ENCODE results near the gene TAB2. TPM values are rescaled to one million over a fixed set of nuclear protein-coding genes. Genes with fewer than 3 reads are reported as not detected.

Gene TAB2
- total and polyA plus RNA-seq, 2 donors (not counting 1 experiment from before 2014, with no cell fraction given), result 31.6 to 88.5 TPM

- Histone ChIP-seq H3K9ac (ENCODE audit: low read length) (no peak overlapping the region), H2AFZ (ENCODE audit: insufficient read depth, low read depth, low read length, poor library complexity, severe bottlenecking) (no peak overlapping the region), H3K79me2 (ENCODE audit: control insufficient read depth, insufficient read depth, low read length) (no peaks in the 10 kb centered on the region), H3K4me2 (replicated peaks; ENCODE audit: low read depth, low read length, poor library complexity, severe bottlenecking) (no peak overlapping the region), H4K20me1 (ENCODE audit: control insufficient read depth, insufficient read depth, low read length, poor library complexity, severe bottlenecking) (no peaks in the 10 kb centered on the region), H3K27ac (ENCODE audit: low read length in 2 of 2) (no peak overlapping the region), H3K36me3 (replicated peaks in 1 of 2; ENCODE audit: control extremely low read depth in 1 of 2, control insufficient read depth in 1 of 2, extremely low read depth in 1 of 2, insufficient read depth in 2 of 2, low read length in 1 of 2) (peaks cover 20 to 26% of the 10 kb centered on the region in 2 experiments), H3K4me1 (ENCODE audit: control insufficient read depth in 2 of 2, insufficient read depth in 2 of 2, low read length in 2 of 2) (no peaks in the 10 kb centered on the region), H3K9me3 (ENCODE audit: control extremely low read depth in 1 of 3, control insufficient read depth in 2 of 3, insufficient read depth in 1 of 3, low read length in 2 of 3) (no peaks in the 10 kb centered on the region), H3K4me3 (ENCODE audit: control extremely low read depth in 1 of 5, extremely low read depth in 1 of 5, insufficient read depth in 1 of 5, low read depth in 2 of 5, low read length in 4 of 5) (no peak overlapping the region), H3K27me3 (replicated peaks in 1 of 4; ENCODE audit: control extremely low read depth in 1 of 4, control insufficient read depth in 3 of 4, insufficient read depth in 4 of 4, low read length in 3 of 4) (no peaks in the 10 kb centered on the region)
- ChIA-PET POLR2A (no interaction called here), CTCF (interaction anchor here (1.6 to 1.9 kb wide), 2 partner anchors 26 to 111 kb away, joined by 4 to 6 read pairs; no protein-coding TSS in a partner anchor)
- TF ChIP-seq EZH2 (IDR thresholded peaks at IDR 0.05; ENCODE audit: borderline replicate concordance, insufficient read depth, low read depth, low read length, poor library complexity, severe bottlenecking), result no peak
- TF ChIP-seq CTCF (IDR thresholded peaks at IDR 0.05), result no peak
- 100% methylated on average over 2 of the region's 5 CpGs for WGBS (ENCODE audit: insufficient coverage)
- H3K4me1 Mint-ChIP-seq, result peaks cover 2% of the 10 kb centered on the region
- H3K27ac Mint-ChIP-seq, result no peak overlapping the region
- DNase-seq (no peak), ATAC-seq (ENCODE audit: low read depth) (no peak)
- H3K9me3 Mint-ChIP-seq (ENCODE audit: insufficient read depth), result no peaks in the 10 kb centered on the region
- intact Hi-C loops (cut with micrococcal nuclease), result no loop called here
- no peak overlapping the region for H3K4me3 Mint-ChIP-seq
- H3K27me3 Mint-ChIP-seq, result no peaks in the 10 kb centered on the region
Measured at GRCh38 chr6:149405823-149406765, 88.6 kb downstream of the TAB2 start.

- intact Hi-C loops (cut with micrococcal nuclease), result no loop called here
- TF ChIP-seq CTCF (IDR thresholded peaks at IDR 0.05), result no peak
- TF ChIP-seq EZH2 (IDR thresholded peaks at IDR 0.05; ENCODE audit: borderline replicate concordance, insufficient read depth, low read depth, low read length, poor library complexity, severe bottlenecking), result no peak
- ChIA-PET CTCF (interaction anchor here (0.6 to 1.4 kb wide), 2 partner anchors 13 to 22 kb away, joined by 3 read pairs; no protein-coding TSS in a partner anchor), POLR2A (no interaction called here)
- peaks cover 7% of the 10 kb centered on the region for H3K4me1 Mint-ChIP-seq
- Histone ChIP-seq H3K4me2 (replicated peaks; ENCODE audit: low read depth, low read length, poor library complexity, severe bottlenecking) (no peak overlapping the region), H3K4me1 (ENCODE audit: control insufficient read depth in 2 of 2, insufficient read depth in 2 of 2, low read length in 2 of 2) (no peaks in the 10 kb centered on the region), H3K79me2 (ENCODE audit: control insufficient read depth, insufficient read depth, low read length) (no peaks in the 10 kb centered on the region), H2AFZ (ENCODE audit: insufficient read depth, low read depth, low read length, poor library complexity, severe bottlenecking) (no peak overlapping the region), H3K9ac (ENCODE audit: low read length) (no peak overlapping the region), H3K27ac (ENCODE audit: low read length in 2 of 2) (no peak overlapping the region), H3K36me3 (replicated peaks in 1 of 2; ENCODE audit: control extremely low read depth in 1 of 2, control insufficient read depth in 1 of 2, extremely low read depth in 1 of 2, insufficient read depth in 2 of 2, low read length in 1 of 2) (peaks cover 13 to 22% of the 10 kb centered on the region in 2 experiments), H4K20me1 (ENCODE audit: control insufficient read depth, insufficient read depth, low read length, poor library complexity, severe bottlenecking) (no peaks in the 10 kb centered on the region), H3K4me3 (ENCODE audit: control extremely low read depth in 1 of 5, extremely low read depth in 1 of 5, insufficient read depth in 1 of 5, low read depth in 2 of 5, low read length in 4 of 5) (no peak overlapping the region), H3K9me3 (ENCODE audit: control extremely low read depth in 1 of 3, control insufficient read depth in 2 of 3, insufficient read depth in 1 of 3, low read length in 2 of 3) (no peaks in the 10 kb centered on the region), H3K27me3 (replicated peaks in 1 of 4; ENCODE audit: control extremely low read depth in 1 of 4, control insufficient read depth in 3 of 4, insufficient read depth in 4 of 4, low read length in 3 of 4) (no peaks in the 10 kb centered on the region)
- no peak overlapping the region for H3K4me3 Mint-ChIP-seq
- no peak overlapping the region for H3K27ac Mint-ChIP-seq
- DNase-seq (no peak), ATAC-seq (ENCODE audit: low read depth) (no peak)
- H3K9me3 Mint-ChIP-seq (ENCODE audit: insufficient read depth), result no peaks in the 10 kb centered on the region
- no CpG with 5 or more reads among the region's 3 CpGs for WGBS (ENCODE audit: insufficient coverage)
- no peaks in the 10 kb centered on the region for H3K27me3 Mint-ChIP-seq
Measured at GRCh38 chr6:149409617-149410016, 92.1 kb downstream of the TAB2 start.
